Breast epithelium (tissue), 4 donors: Measurements from ENCODE around the gene PFN3. TPM values are rescaled to one million over a fixed set of nuclear protein-coding genes. Genes with fewer than 3 reads are reported as not detected.

Experiments
- DNase-seq, 2 donors: peaks; one replicate each; pipeline ENCODE4 v3.0.0-alpha.2; 2019; ENCODE audit warnings: low spot score in 2 of 2
- H3K27ac ChIP-seq, 2 donors: fragments of 200-600 bp; sonication (generic) in 1 of 2; one replicate each; pipeline ENCODE4 v1.5.1; 2016 to 2019; ENCODE audit warnings: mild to moderate bottlenecking in 1 of 2
- H3K27me3 ChIP-seq, 2 donors: fragments of 200-600 bp; sonication (generic) in 1 of 2; one replicate each; pipeline versions ENCODE4 v1.5.1 to v1.6.0; 2017 to 2019; ENCODE audit warnings: control low read depth in 1 of 2, mild to moderate bottlenecking in 1 of 2
- H3K36me3 ChIP-seq: fragments of 200-600 bp; one replicate; pipeline ENCODE4 v1.5.1; 2019
- H3K4me1 ChIP-seq, 2 donors: fragments of 200-600 bp; sonication (generic); one replicate each; pipeline ENCODE4 v1.5.1; 2016 to 2019; ENCODE audit warnings: control low read depth in 1 of 2
- H3K4me3 ChIP-seq, 3 donors: fragments of 200-600 bp; sonication (generic); 1 replicate in 2 of 3; 2 replicates in 1 of 3; pipeline ENCODE4 v1.5.1; 2016 to 2019; ENCODE audit warnings: mild to moderate bottlenecking in 3 of 3, moderate library complexity in 2 of 3
- H3K9me3 ChIP-seq, 2 donors: fragments of 200-600 bp; sonication (generic) in 1 of 2; one replicate each; pipeline ENCODE4 v1.5.1; 2016 to 2019; ENCODE audit warnings: control low read depth in 1 of 2
- POLR2A ChIP-seq: fragments of 450-650 bp; IDR thresholded peaks from one replicate; pipeline ENCODE4 v1.6.1; 2016; ENCODE audit warnings: antibody characterized with exemption, mild to moderate bottlenecking, moderate library complexity
- POLR2AphosphoS5 ChIP-seq, 3 donors: sonication (generic); formaldehyde crosslinking; IDR thresholded peaks; one replicate each; pipeline ENCODE4 v1.6.1; 2017; ENCODE audit warnings: antibody characterized with exemption in 3 of 3
- intact Hi-C: fragments of 100-400 bp; cut with DNase I; formaldehyde crosslinking; loops from one replicate; pipeline ENCODE4 v1.15.1; 2023; ENCODE audit warnings: low total_unique reads
- total RNA-seq, 3 donors: library from RNA; depleted of rRNA; stranded (reverse); fragments of >200 nt; gene quantifications; one replicate each; pipeline ENCODE4 v1.1.0, GENCODE V29; 2016
- TF ChIP-seq, protein P1 (sequence below), 3 donors: fragments of 450-650 bp; IDR thresholded peaks; one replicate each; pipeline ENCODE4 v1.5.1; 2016 to 2017; ENCODE audit warnings: antibody characterized with exemption in 3 of 3, mild to moderate bottlenecking in 3 of 3, moderate library complexity in 3 of 3

Gene PFN3
- total RNA-seq, 3 donors from 2014 or later = not detected

DNA sequence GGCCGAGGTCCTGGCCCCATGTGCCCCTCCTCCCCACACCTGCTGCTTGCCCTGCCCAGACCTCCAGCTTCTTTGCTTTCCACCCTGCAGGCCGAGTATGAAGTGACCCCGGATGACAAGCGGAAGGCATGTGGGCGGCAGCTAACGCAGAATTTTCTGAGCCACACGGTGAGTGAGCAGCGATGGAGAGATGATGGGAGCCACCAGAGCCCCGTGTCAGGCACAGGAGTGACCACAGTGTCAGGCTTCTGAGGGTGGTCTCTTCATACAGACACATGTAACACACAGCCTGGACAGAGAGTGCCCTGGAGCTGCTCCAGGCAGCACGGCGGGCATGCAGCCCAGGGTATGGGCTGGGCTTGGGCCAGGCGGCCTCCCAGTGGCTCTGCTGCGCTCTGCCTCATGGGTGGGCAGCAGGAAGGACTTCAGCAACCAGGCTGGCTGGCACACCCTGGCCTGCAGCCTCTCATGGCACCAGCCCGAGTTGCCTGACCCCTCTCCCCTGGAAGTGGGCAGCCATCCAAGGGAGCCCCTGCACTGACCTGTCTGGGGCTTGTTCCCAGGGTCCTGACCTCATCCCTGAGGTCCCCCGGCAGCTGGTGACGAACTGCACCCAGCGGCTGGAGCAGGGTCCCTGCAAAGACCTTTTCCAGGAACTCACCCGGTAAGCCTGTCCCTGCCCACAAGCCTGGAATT, 31.8 kb upstream of the PFN3 start:
- H3K27ac ChIP-seq = peak overlapping the region in 1 of 2 donors; percentile 54
- peaks cover 5 to 17% of the 10 kb centered on the region in 2 donors for H3K4me1 ChIP-seq
- intact Hi-C loops = no loop called here
- no peaks in the 10 kb centered on the region for H3K9me3 ChIP-seq
- H3K4me3 ChIP-seq = no peak overlapping the region
- no peaks in the 10 kb centered on the region for H3K27me3 ChIP-seq
- no peak for DNase-seq
- H3K36me3 ChIP-seq = no peaks in the 10 kb centered on the region
- TF ChIP-seq, protein P1, sequence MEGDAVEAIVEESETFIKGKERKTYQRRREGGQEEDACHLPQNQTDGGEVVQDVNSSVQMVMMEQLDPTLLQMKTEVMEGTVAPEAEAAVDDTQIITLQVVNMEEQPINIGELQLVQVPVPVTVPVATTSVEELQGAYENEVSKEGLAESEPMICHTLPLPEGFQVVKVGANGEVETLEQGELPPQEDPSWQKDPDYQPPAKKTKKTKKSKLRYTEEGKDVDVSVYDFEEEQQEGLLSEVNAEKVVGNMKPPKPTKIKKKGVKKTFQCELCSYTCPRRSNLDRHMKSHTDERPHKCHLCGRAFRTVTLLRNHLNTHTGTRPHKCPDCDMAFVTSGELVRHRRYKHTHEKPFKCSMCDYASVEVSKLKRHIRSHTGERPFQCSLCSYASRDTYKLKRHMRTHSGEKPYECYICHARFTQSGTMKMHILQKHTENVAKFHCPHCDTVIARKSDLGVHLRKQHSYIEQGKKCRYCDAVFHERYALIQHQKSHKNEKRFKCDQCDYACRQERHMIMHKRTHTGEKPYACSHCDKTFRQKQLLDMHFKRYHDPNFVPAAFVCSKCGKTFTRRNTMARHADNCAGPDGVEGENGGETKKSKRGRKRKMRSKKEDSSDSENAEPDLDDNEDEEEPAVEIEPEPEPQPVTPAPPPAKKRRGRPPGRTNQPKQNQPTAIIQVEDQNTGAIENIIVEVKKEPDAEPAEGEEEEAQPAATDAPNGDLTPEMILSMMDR (IDR thresholded peaks at IDR 0.05) = no peak
- TF ChIP-seq POLR2A (no peak), POLR2AphosphoS5 (IDR thresholded peaks at IDR 0.05) (no peak)

DNA sequence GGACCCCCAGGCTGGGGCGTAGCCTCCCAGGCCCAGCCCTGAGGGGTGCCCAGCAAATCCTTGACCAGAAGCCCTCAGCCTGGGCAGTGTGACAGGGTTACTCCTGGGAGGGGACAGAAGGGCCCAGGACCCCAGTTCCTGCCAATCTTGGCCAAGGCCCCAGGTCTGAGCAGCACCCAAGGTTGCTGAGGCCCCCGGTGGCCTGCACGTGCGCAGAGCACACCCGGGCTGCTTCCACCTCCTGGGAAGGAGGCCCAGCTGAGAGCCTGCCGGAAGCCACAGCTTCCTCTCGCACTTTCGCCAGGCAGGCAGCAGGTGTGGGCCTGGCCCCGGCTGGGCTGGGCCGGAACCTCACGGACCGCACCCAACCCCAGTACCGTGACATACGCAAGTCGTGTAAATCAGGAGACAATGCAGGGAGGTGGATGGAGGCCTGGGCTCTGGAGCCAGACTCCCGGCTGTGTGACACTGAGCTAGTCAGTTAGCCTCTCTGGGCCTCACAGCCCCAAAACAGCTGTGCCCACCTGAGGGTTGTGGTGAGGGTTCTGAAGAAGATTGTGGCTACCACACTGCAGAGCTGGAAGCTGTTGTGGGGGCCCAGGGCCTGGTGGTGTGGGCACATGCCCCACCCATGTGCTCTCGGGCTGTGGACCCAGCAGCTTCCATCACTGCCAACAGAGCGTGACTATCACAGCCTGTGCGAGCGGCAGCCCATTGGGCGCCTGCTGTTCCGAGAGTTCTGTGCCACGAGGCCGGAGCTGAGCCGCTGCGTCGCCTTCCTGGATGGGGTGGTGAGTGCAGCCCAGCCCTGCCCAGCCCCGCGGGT, 31.1 kb upstream of the PFN3 start:
- TF ChIP-seq POLR2AphosphoS5 (IDR thresholded peaks at IDR 0.05) = peak in 1 of 3 donors; percentile 20
- TF ChIP-seq, protein P1 (IDR thresholded peaks at IDR 0.05) = no peak
- no peak overlapping the region for H3K4me3 ChIP-seq
- intact Hi-C loops = no loop called here
- peak overlapping the region in 1 of 2 donors; percentile 54 for H3K27ac ChIP-seq
- no peak for DNase-seq
- H3K27me3 ChIP-seq = no peaks in the 10 kb centered on the region
- H3K9me3 ChIP-seq = no peaks in the 10 kb centered on the region
- no peaks in the 10 kb centered on the region for H3K36me3 ChIP-seq
- peaks cover 5 to 17% of the 10 kb centered on the region in 2 donors for H3K4me1 ChIP-seq

DNA sequence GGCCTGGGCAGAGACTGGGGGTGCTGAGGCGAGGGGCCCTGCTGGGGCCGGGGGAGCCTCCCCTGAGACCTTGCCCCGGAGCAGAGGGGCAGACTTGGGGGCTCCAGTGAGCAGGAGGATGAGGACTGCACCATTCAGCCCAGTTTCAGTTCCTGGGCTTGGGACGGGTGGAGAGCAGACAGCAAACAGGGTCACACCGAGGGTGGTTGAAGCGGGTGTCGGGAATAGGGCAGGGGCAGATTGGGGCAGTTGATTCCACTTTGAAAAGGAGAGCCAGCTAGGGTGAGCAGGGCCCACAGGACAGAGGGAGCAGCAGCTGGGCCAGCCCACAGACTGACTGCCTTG, 30.5 kb upstream of the PFN3 start:
- Histone ChIP-seq H3K4me1 (peaks cover 5 to 17% of the 10 kb centered on the region in 2 donors), H3K36me3 (no peaks in the 10 kb centered on the region), H3K9me3 (no peaks in the 10 kb centered on the region), H3K27me3 (no peaks in the 10 kb centered on the region), H3K4me3 (no peak overlapping the region), H3K27ac (peak overlapping the region in 1 of 2 donors; percentile 54)
- DNase-seq = no peak
- intact Hi-C loops = no loop called here
- TF ChIP-seq POLR2AphosphoS5 (IDR thresholded peaks at IDR 0.05) = no peak
- no peak for TF ChIP-seq POLR2A
- TF ChIP-seq, protein P1 (IDR thresholded peaks at IDR 0.05) = no peak

DNA sequence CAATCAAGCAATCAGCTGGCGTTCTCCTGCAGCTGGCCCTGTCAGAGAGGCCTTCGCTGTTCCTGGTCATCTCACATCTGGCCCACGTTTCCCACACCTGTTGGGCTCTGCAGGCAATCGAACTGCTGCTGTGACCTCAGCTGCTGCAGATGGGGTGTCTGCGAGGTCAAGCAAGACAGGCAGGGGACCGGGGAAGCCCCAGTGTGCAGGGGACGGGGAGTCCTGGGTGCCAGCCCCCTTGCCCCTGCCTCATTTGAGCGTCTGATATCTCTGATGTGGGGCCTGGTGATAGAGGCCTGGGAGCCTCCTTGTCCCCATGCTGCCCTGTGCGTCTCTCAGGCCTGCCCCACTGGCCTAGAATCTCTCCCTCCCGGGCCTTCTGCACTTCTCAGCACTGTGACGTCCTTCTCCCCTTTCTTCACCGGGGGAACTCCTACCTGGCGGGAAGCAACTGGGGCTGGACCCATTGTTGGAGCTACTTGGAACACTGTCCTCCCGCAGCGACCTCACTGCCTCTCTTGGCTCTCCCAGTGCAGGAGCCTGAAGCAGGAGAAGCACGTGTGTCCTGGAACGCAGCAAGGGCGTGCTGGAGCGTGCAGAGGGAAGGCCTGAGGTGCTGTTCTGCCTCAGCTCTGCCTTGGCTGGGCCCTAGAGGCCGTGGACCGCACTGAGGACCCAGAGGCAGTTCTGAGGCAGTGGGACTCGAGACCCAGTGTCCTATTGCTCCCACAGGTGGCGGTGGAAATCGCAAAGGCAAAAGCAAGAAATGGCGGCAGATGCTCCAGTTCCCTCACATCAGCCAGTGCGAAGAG, 29.9 kb upstream of the PFN3 start:
- Histone ChIP-seq H3K36me3 (no peaks in the 10 kb centered on the region), H3K9me3 (no peaks in the 10 kb centered on the region), H3K4me1 (peaks cover 5 to 17% of the 10 kb centered on the region in 2 donors), H3K27me3 (no peaks in the 10 kb centered on the region), H3K27ac (peak overlapping the region in 1 of 2 donors; percentile 3), H3K4me3 (no peak overlapping the region)
- no peak for TF ChIP-seq POLR2AphosphoS5 (IDR thresholded peaks at IDR 0.05)
- TF ChIP-seq POLR2A = no peak
- TF ChIP-seq, protein P1 (IDR thresholded peaks at IDR 0.05) = no peak
- DNase-seq = no peak
- intact Hi-C loops = no loop called here
